Activated T-cell treated with anti-CD3 and anti-CD28 coated beads, Interleukin-2, amount 50 U/mL, for 4 hours (primary cell): ENCODE measurements around the gene MCF2L2. TPM values are rescaled to one million over a fixed set of nuclear protein-coding genes. Genes with fewer than 3 reads are reported as not detected.
"Not testable (repeated sequence)": the region's sequence is repeated elsewhere in the genome, so short reads cannot be mapped to it uniquely, and the experiment has no call there.

Experiments used
- ATAC-seq, 2 donors: fragments of 200-7000 bp; cut with Tn5 transposase; one replicate each; pipeline ENCODE4 v1.10.0; 2021
- DNase-seq: peaks from one replicate; pipeline ENCODE4 v3.0.0-alpha.2; 2020
- H3K27me3 Mint-ChIP-seq: one replicate; pipeline ENCODE4 v1.8.0; 2021; ENCODE audit warnings: low read depth, mixed read lengths
- H3K36me3 Mint-ChIP-seq: one replicate; pipeline ENCODE4 v1.8.0; 2022; ENCODE audit warnings: mixed read lengths; ENCODE audit not compliant: insufficient read depth
- H3K4me1 Mint-ChIP-seq: one replicate; pipeline ENCODE4 v1.8.0; 2021; ENCODE audit warnings: low read depth, mixed read lengths
- H3K4me3 Mint-ChIP-seq: one replicate; pipeline ENCODE4 v1.8.0; 2021; ENCODE audit warnings: mild to moderate bottlenecking, moderate library complexity, mixed read lengths
- H3K9me3 Mint-ChIP-seq: one replicate; pipeline ENCODE4 v1.8.0; 2021; ENCODE audit warnings: mixed read lengths
- total RNA-seq, 3 donors: library from RNA; stranded (reverse); gene quantifications; one replicate each; pipeline ENCODE4 v1.2.1, GENCODE V29; 2021

Gene MCF2L2
- total RNA-seq, 3 donors from 2014 or later = 0.58 to 1.4 (median 1.3) TPM

DNA sequence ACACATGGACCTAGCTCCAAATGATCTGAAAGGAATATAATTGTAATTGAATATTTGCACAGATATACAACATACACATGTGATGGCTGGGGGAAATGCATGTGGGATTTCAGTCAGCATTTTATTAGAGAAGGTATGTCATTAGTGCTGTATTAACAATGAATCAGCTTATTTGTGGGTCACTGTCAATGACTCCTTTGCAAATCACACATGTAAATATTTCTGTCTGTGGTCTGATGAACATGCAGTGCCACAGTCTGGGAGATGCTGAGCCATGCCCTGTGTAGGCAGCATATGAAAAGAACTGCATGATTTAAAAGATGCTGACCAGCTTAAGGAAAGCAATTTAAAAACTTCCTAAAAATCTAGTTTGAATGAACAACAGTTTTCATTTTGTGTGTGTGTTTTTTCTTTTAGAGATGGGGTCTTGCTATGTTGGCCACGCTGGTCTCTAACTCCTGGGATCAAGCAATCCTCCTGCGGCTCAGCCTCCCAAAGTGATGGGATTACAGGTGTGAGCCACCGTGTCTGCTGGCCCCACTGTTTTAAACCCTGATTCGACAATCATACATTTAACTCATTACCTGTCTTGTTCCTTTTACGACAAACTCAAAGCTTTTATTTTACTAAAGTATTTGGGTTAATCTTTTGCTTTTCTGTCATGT, 176.2 kb downstream of the MCF2L2 start:
- DNase-seq = no peak
- Mint-ChIP-seq H3K36me3 (peaks cover 5% of the 10 kb centered on the region), H3K27me3 (peaks cover 19% of the 10 kb centered on the region), H3K4me1 (peaks cover 14% of the 10 kb centered on the region), H3K4me3 (peak overlapping the region; percentile 72), H3K9me3 (no peaks in the 10 kb centered on the region)
- no peak for ATAC-seq

DNA sequence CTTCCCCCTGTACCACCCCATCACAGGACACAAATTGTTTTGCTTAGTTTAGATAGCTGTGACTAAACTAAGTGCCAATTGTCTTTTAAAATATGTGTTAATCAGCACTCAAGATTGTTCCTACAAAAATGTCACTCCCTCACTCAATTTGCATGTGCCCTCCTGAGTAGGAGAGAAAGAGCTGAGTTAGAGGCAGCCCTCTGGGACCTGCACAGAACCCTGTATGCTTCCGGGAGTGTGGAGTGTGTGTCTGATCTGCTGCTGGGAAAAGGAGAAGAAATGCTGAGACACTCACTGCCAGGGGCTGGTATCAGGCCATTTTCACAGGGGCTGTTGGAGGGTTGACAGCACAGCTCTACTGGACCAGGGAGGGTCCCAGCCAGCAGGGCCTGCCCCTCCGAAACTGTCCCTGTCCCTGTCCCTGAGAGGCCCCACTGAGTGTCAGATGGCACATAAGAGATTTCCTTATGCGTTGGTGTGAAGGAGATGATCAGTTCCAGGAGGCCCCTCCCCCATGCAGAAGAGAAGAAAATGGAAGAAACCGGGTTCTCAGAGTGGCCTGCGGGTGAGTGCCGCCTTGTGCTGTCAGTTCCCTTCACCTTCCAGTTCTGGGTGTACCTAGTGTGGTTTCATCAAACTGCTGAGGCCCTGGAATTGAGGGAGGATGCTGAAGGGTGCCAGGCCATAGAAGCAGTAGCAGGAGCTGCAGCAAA, 179.3 kb downstream of the MCF2L2 start:
- Mint-ChIP-seq H3K4me3 (no peak overlapping the region), H3K36me3 (no peaks in the 10 kb centered on the region), H3K9me3 (no peaks in the 10 kb centered on the region), H3K27me3 (peaks cover 8% of the 10 kb centered on the region), H3K4me1 (peaks cover 5% of the 10 kb centered on the region)
- DNase-seq = no peak
- no peak for ATAC-seq

- ATAC-seq = no peak
- Mint-ChIP-seq H3K9me3 (peaks cover 6% of the 10 kb centered on the region), H3K4me1 (no peaks in the 10 kb centered on the region), H3K36me3 (no peaks in the 10 kb centered on the region), H3K27me3 (peaks cover 5% of the 10 kb centered on the region), H3K4me3 (no peak overlapping the region)
- DNase-seq = no peak
These were observed 181.3 kb downstream of the MCF2L2 start for GRCh38 chr3:183247011-183247589.

- no peak overlapping the region for H3K4me3 Mint-ChIP-seq
- ATAC-seq (no peak), DNase-seq (no peak)
- no peaks in the 10 kb centered on the region for H3K4me1 Mint-ChIP-seq
- H3K9me3 Mint-ChIP-seq = peaks cover 15% of the 10 kb centered on the region
- peaks cover 5% of the 10 kb centered on the region for H3K27me3 Mint-ChIP-seq
- peaks cover 3% of the 10 kb centered on the region for H3K36me3 Mint-ChIP-seq
These were observed 183.4 kb downstream of the MCF2L2 start for GRCh38 chr3:183244981-183245476.

DNA sequence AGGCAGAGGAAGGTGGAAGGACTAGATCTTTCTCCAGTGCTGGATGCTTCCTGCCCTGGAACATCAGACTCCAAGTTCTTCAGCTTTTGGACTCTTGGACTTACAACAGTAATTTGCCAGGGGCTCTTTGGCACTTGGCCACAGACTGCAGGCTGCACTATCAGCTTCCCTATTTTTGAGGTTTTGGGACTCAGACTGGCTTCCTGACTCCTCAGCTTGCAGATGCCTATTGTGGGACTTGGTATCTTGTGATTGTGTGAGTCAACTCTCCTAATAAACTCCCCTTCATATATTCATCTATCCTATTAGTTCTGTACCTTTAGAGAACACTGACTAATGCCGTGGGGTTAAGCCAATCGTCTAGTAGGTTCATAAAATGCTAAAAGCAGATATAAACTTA, 184.2 kb downstream of the MCF2L2 start:
- Mint-ChIP-seq H3K4me3 (no peak overlapping the region), H3K27me3 (peaks cover 8% of the 10 kb centered on the region), H3K36me3 (peaks cover 3% of the 10 kb centered on the region), H3K9me3 (peaks cover 15% of the 10 kb centered on the region), H3K4me1 (no peaks in the 10 kb centered on the region)
- ATAC-seq (no peak), DNase-seq (no peak)

DNA sequence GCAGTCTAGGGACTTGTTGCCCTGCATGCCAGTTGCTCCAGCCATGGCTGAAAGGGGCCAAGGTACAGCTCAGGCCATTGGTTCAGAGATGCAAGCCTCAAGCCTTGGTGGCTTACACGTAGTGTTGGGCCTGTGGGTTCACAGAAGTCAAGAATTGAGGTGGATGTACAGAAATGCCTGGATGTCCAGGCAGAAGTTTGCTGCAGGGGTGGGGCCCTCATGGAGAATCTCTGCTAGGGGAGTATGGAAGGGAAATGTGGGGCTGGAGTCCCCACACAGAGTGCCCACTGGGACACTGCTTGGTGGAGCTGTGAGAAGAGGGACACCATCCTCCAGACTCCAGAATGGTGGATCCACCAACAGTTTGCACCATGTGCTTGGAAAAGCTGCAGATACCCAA, 186.0 kb downstream of the MCF2L2 start:
- peaks cover 5% of the 10 kb centered on the region for H3K27me3 Mint-ChIP-seq
- peaks cover 3% of the 10 kb centered on the region for H3K36me3 Mint-ChIP-seq
- DNase-seq = no peak
- H3K9me3 Mint-ChIP-seq = peaks cover 15% of the 10 kb centered on the region
- no peak for ATAC-seq
- no peaks in the 10 kb centered on the region for H3K4me1 Mint-ChIP-seq
- H3K4me3 Mint-ChIP-seq = no peak overlapping the region

DNA sequence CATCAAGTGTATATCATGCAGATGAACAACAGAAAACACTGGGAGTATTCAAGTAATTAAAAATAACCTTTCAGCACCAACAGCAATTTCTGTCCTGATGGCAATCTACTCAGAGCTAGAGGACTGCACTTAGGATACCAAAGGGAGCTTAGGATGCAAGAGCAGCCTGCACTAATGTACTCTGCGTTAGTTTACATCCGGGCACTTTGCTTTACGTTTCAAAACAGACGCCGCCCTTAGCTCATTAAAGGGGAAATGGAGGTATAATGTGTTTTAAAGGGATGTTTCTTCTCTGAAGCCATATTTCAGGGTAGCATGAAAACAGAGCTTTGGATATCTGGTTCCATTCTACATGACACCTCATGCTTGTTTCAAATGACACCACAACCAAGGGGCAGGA, 189.4 kb downstream of the MCF2L2 start:
- peaks cover 15% of the 10 kb centered on the region for H3K9me3 Mint-ChIP-seq
- ATAC-seq = no peak
- H3K4me3 Mint-ChIP-seq = no peak overlapping the region
- no peak for DNase-seq
- H3K27me3 Mint-ChIP-seq = peaks cover 5% of the 10 kb centered on the region
- H3K36me3 Mint-ChIP-seq = peaks cover 3% of the 10 kb centered on the region
- no peaks in the 10 kb centered on the region for H3K4me1 Mint-ChIP-seq

GRCh38 chr3:183233966-183234365, 194.5 kb downstream of the MCF2L2 start:
- Mint-ChIP-seq H3K9me3 (no peaks in the 10 kb centered on the region), H3K4me3 (no peak overlapping the region), H3K36me3 (no peaks in the 10 kb centered on the region), H3K27me3 (no peaks in the 10 kb centered on the region), H3K4me1 (no peaks in the 10 kb centered on the region)
- no peak for DNase-seq
- no peak for ATAC-seq

GRCh38 chr3:183230826-183231225, 197.6 kb downstream of the MCF2L2 start:
- ATAC-seq (no peak), DNase-seq (no peak)
- peaks cover 6% of the 10 kb centered on the region for H3K4me1 Mint-ChIP-seq
- H3K9me3 Mint-ChIP-seq = no peaks in the 10 kb centered on the region
- no peaks in the 10 kb centered on the region for H3K27me3 Mint-ChIP-seq
- no peaks in the 10 kb centered on the region for H3K36me3 Mint-ChIP-seq
- H3K4me3 Mint-ChIP-seq = no peak overlapping the region

GRCh38 chr3:183230251-183230650, 198.2 kb downstream of the MCF2L2 start:
- not testable (repeated sequence) for H3K4me1 Mint-ChIP-seq, H3K27me3 Mint-ChIP-seq, H3K36me3 Mint-ChIP-seq, H3K4me3 Mint-ChIP-seq, DNase-seq, H3K9me3 Mint-ChIP-seq, ATAC-seq

- no peak for DNase-seq
- Mint-ChIP-seq H3K36me3 (no peaks in the 10 kb centered on the region), H3K9me3 (no peaks in the 10 kb centered on the region), H3K4me3 (no peak overlapping the region), H3K27me3 (no peaks in the 10 kb centered on the region), H3K4me1 (peaks cover 16% of the 10 kb centered on the region)
- no peak for ATAC-seq
These were observed 199.2 kb downstream of the MCF2L2 start for GRCh38 chr3:183229178-183229577.

DNA sequence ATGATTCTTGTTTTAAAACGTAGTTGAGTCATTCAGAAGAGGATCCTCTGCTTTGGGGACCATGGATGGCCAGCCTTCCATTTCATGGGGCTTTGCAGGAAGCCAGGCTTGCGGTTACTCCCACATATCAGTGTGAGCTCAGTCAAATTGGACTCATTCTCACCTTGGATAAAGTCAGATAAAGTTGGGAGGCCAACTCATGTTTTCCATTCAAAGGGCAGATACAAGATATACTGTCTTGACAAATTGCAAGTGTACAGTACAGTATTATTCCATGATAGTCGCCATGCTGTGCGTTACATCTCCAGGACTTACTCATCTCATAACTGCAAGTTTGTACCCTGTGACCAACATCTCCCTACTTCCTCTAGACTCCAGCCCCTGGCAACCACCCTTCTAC, 200.8 kb downstream of the MCF2L2 start:
- no peak for DNase-seq
- Mint-ChIP-seq H3K36me3 (no peaks in the 10 kb centered on the region), H3K27me3 (no peaks in the 10 kb centered on the region), H3K4me1 (peaks cover 22% of the 10 kb centered on the region), H3K4me3 (no peak overlapping the region), H3K9me3 (no peaks in the 10 kb centered on the region)
- ATAC-seq = peak in 1 of 2 donors; percentile 64

GRCh38 chr3:183226333-183226890, 202.0 kb downstream of the MCF2L2 start:
- ATAC-seq (no peak), DNase-seq (no peak)
- Mint-ChIP-seq H3K4me3 (no peak overlapping the region), H3K9me3 (no peaks in the 10 kb centered on the region), H3K36me3 (no peaks in the 10 kb centered on the region), H3K27me3 (no peaks in the 10 kb centered on the region), H3K4me1 (peaks cover 22% of the 10 kb centered on the region)

- H3K9me3 Mint-ChIP-seq = no peaks in the 10 kb centered on the region
- ATAC-seq (peak; percentile 88 to 94), DNase-seq (peak; percentile 27)
- no peaks in the 10 kb centered on the region for H3K27me3 Mint-ChIP-seq
- no peaks in the 10 kb centered on the region for H3K36me3 Mint-ChIP-seq
- peaks cover 22% of the 10 kb centered on the region for H3K4me1 Mint-ChIP-seq
- peak overlapping the region; percentile 52 for H3K4me3 Mint-ChIP-seq
These were observed 204.0 kb downstream of the MCF2L2 start for GRCh38 chr3:183224180-183224970.
